Measurements from ENCODE around the gene KPTN.

KPTN gene

GRCh38 chr19:47461876-47462275, 22.1 kb downstream of the KPTN start:
- DNase-seq (ENCODE audit: low spot score): no peak
- TF ChIP-seq, protein P1, sequence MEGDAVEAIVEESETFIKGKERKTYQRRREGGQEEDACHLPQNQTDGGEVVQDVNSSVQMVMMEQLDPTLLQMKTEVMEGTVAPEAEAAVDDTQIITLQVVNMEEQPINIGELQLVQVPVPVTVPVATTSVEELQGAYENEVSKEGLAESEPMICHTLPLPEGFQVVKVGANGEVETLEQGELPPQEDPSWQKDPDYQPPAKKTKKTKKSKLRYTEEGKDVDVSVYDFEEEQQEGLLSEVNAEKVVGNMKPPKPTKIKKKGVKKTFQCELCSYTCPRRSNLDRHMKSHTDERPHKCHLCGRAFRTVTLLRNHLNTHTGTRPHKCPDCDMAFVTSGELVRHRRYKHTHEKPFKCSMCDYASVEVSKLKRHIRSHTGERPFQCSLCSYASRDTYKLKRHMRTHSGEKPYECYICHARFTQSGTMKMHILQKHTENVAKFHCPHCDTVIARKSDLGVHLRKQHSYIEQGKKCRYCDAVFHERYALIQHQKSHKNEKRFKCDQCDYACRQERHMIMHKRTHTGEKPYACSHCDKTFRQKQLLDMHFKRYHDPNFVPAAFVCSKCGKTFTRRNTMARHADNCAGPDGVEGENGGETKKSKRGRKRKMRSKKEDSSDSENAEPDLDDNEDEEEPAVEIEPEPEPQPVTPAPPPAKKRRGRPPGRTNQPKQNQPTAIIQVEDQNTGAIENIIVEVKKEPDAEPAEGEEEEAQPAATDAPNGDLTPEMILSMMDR (IDR thresholded peaks at IDR 0.05; ENCODE audit: extremely low read depth, missing control alignments): no peak

GRCh38 chr19:47459477-47459876, 24.5 kb downstream of the KPTN start:
- TF ChIP-seq, protein P1 (IDR thresholded peaks at IDR 0.05; ENCODE audit: extremely low read depth, missing control alignments): no peak
- no peak for DNase-seq (ENCODE audit: low spot score)

GRCh38 chr19:47458672-47459071, 25.3 kb downstream of the KPTN start:
- no peak for DNase-seq (ENCODE audit: low spot score)
- TF ChIP-seq, protein P1 (IDR thresholded peaks at IDR 0.05; ENCODE audit: extremely low read depth, missing control alignments): no peak

DNA sequence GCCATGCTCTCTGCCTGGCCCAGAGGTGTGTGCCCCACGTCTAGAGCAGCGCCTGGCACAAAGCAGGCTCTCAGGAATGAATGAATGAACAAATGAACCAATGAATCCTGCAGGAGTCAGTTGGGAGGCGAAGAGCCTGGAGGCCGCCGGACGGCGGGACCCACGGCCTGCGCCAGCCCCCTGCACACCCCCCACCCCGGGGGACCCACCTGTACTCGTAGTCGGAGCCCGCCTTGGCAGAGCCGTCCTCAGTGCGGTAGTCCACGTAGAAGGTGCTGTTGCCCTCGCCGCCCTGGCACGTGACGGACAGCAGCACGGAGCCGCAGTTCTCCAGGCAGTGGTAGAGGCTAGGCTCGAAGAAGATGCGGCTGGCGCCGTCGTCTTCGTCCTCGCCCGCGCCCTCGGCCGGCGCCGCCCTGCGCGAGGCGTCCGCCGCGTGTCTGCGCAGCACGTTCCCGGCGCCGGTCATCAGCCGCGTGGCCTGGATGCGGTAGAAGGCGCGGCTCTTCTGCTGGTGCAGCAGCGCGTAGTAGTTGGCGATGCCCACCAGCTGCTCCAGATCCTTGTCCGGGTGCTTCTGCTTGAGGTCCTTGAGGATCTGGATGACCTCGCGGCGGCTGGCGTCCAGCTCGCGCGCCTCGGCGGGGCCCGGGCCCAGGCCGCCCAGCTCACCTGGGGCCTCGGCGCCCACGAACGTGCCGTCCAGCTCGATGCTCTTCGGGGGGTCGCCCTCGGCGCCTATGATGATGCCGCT, 27.1 kb downstream of the KPTN start:
- DNase-seq (ENCODE audit: low spot score): no peak
- TF ChIP-seq, protein P1 (IDR thresholded peaks at IDR 0.05; ENCODE audit: extremely low read depth, missing control alignments): no peak

- TF ChIP-seq, protein P1 (IDR thresholded peaks at IDR 0.05; ENCODE audit: extremely low read depth, missing control alignments): no peak
- no peak for DNase-seq (ENCODE audit: low spot score)
Observed at GRCh38 chr19:47450478-47450877, 33.5 kb downstream of the KPTN start.

DNA sequence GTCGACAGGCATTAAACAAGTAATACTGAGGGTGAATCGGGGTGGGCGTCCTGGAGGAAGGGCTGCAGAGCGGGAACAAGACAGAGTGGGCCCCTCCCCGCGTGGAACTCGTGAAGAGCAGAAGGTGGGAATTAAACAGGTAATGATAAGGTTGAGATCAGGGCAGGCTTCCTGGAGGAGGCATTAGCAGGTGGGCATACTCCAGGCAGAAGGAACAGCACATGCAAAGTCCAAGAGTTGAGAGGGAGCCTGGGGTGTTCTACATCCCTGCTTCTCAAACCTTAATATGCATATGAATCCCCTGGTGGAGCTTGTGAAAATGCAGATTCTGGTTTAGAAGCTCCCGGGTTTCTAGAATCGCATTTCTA, 35.7 kb downstream of the KPTN start:
- no peak for DNase-seq (ENCODE audit: low spot score)
- TF ChIP-seq, protein P1 (IDR thresholded peaks at IDR 0.05; ENCODE audit: extremely low read depth, missing control alignments): no peak

GRCh38 chr19:47447470-47448359, 36.3 kb downstream of the KPTN start:
- no peak for DNase-seq (ENCODE audit: low spot score)
- TF ChIP-seq, protein P1 (IDR thresholded peaks at IDR 0.05; ENCODE audit: extremely low read depth, missing control alignments): no peak

Measured in GM20000 (cell line).